Keratinocyte (primary cell): ENCODE measurements around the gene FAM25G.
"Not testable (repeated sequence)": the region's sequence is repeated elsewhere in the genome, so short reads cannot be mapped to it uniquely, and the experiment has no call there.

Experiments
- CTCF ChIP-seq, 3 experiments: IDR thresholded peaks in 1 of 3; conservative IDR thresholded peaks in 1 of 3; optimal IDR thresholded peaks in 1 of 3; 2 replicates in 2 of 3; 3 replicates in 1 of 3; pipeline versions ENCODE3 to v1.5.1; 2011; ENCODE audit warnings: low read length in 3 of 3, mild to moderate bottlenecking in 3 of 3, moderate library complexity in 2 of 3, control low read depth in 1 of 3, inconsistent platforms in 1 of 3; ENCODE audit not compliant: insufficient read depth in 2 of 3; ENCODE audit errors: extremely low read depth in 1 of 3
- EZH2 ChIP-seq: IDR thresholded peaks from one replicate; pipeline ENCODE4 v1.6.1; 2012; ENCODE audit warnings: inconsistent platforms, mild to moderate bottlenecking, low read length, moderate library complexity

DNA sequence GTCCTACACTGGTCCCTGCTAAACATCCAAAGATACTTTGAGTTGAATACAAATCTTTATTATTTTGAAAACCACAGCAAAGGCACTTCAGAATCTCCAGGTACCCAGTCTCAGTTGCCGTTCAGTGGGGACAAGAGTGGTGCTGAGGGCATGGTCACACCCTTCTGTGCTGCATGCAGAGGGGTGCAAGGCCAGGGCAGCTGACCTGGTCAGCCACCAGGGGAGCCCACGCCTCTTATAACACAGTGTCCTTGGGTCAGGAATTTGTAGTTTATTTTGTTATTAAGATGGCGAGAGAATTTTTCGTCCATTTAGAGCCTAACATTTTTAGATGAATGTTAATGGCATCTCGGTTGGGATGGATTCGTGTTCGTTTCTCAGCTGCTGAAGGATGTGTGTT is 23.5 kb downstream of the FAM25G start:
- not testable (repeated sequence) for TF ChIP-seq CTCF (optimal IDR thresholded peaks at IDR 0.05 in 1 of 3, IDR thresholded peaks at IDR 0.05 in 1 of 3, conservative IDR thresholded peaks at IDR 0.05 in 1 of 3; ENCODE audit: extremely low read depth in 1 of 3, insufficient read depth in 2 of 3, low read length in 3 of 3); EZH2
